HG03095 (cell line): ENCODE results near the gene LORICRIN.

Source experiments
- ATAC-seq: cut with Tn5 transposase; IDR thresholded peaks from one replicate; pipeline ENCODE4 v1.9.1; 2021; ENCODE audit warnings: moderate library complexity; ENCODE audit not compliant: unreplicated experiment

LORICRIN gene

GRCh38 chr1:153302308-153302707 lies 42.8 kb downstream of the LORICRIN start:
- ATAC-seq = no peak

- ATAC-seq = no peak
Observed at GRCh38 chr1:153305682-153306081, 46.2 kb downstream of the LORICRIN start.

GRCh38 chr1:153306303-153307220 lies 47.1 kb downstream of the LORICRIN start:
- no peak for ATAC-seq

GRCh38 chr1:153307221-153307600 lies 47.7 kb downstream of the LORICRIN start:
- ATAC-seq = no peak

GRCh38 chr1:153308540-153308939 lies 49.1 kb downstream of the LORICRIN start:
- ATAC-seq = no peak

- ATAC-seq = no peak
Observed at GRCh38 chr1:153309441-153309840, 50.0 kb downstream of the LORICRIN start.

- no peak for ATAC-seq
Observed at GRCh38 chr1:153310526-153310925, 51.0 kb downstream of the LORICRIN start.
